Adrenal gland (tissue), 12 donors: ENCODE results near the gene ARL3. TPM values are rescaled to one million over a fixed set of nuclear protein-coding genes. Genes with fewer than 3 reads are reported as not detected.

ENCODE experiments used
- DNase-seq, 7 donors: peaks; one replicate each; pipeline ENCODE4 v3.0.0-alpha.2; 2019 to 2020
- H3K27ac ChIP-seq, 5 donors: fragments of 200-600 bp; sonication (generic) in 4 of 5; 1 replicate in 3 of 5; 2 replicates in 2 of 5; pipeline versions ENCODE4 v1.5.1 to v1.8.0; 2016 to 2020; ENCODE audit warnings: mild to moderate bottlenecking in 1 of 5
- H3K27me3 ChIP-seq: fragments of 200-600 bp; 2 replicates; pipeline ENCODE4 v1.8.0; 2021
- H3K36me3 ChIP-seq, 2 donors: fragments of 200-600 bp; replicated peaks in 1 of 2; 1 replicate in 1 of 2; 2 replicates in 1 of 2; pipeline versions ENCODE4 v1.5.1 to v1.8.0; 2018 to 2022
- H3K4me1 ChIP-seq, 2 donors: fragments of 200-600 bp; replicated peaks in 1 of 2; 1 replicate in 1 of 2; 2 replicates in 1 of 2; pipeline versions ENCODE4 v1.5.1 to v1.8.0; 2018 to 2021
- H3K4me3 ChIP-seq, 4 donors: fragments of 200-600 bp; sonication (generic) in 3 of 4; one replicate each; pipeline ENCODE4 v1.5.1; 2016 to 2018
- H3K9me3 ChIP-seq, 3 donors: fragments of 200-600 bp; sonication (generic) in 1 of 3; replicated peaks in 1 of 3; 1 replicate in 2 of 3; 2 replicates in 1 of 3; pipeline versions ENCODE4 v1.5.1 to v1.8.0; 2016 to 2021
- CTCF ChIP-seq, 6 experiments: fragments of 450-650 bp in 4 of 6; fragments of 200-600 bp in 2 of 6; sonication (generic) in 1 of 6; IDR thresholded peaks; 1 replicate in 5 of 6; 2 replicates in 1 of 6; pipeline versions ENCODE4 v1.5.1 to v1.8.0; 2016 to 2021; ENCODE audit warnings: antibody characterized with exemption in 6 of 6, mild to moderate bottlenecking in 2 of 6, moderate library complexity in 1 of 6
- POLR2A ChIP-seq, 2 donors: fragments of 450-650 bp; IDR thresholded peaks; one replicate each; pipeline ENCODE4 v1.6.1; 2017; ENCODE audit warnings: antibody characterized with exemption in 2 of 2, mild to moderate bottlenecking in 2 of 2, moderate library complexity in 1 of 2
- WGBS, 4 donors: extraction: QIAGEN DNeasy Blood & Tissue Kit in 2 of 4; methylation state at CpG; one replicate each; pipeline versions ENCODE4 v1.1.5 to v1.1.7; 2013 to 2017; 5-methylcytosine and 5-hydroxymethylcytosine counted together
- intact Hi-C, 2 donors: fragments of 100-400 bp; cut with DNase I; formaldehyde crosslinking; loops; one replicate each; pipeline versions ENCODE4 v1.14.1 to v1.15.0; 2022 to 2023
- polyA plus RNA-seq, 3 donors: library from polyadenylated mRNA; stranded (reverse); fragments of 200-250 nt in 2 of 3; fragments of 350-450 nt in 1 of 3; fragmentation: Illumina TruSeq in 1 of 3; extraction: RNeasy Lipid Tissue Mini Kit (QIAGEN cat#74804) in 1 of 3; gene quantifications; one replicate each; pipeline ENCODE4 v1.2.3, GENCODE V29; 2013 to 2014
- total RNA-seq, 9 donors: library from RNA; depleted of rRNA in 4 of 9; stranded (reverse); fragments of >200 nt in 4 of 9; fragments of 120-200 nt in 1 of 9; fragmentation: NEBNext Ultra II Directional in 1 of 9; extraction: Animal tissue kit (Norgen Biotek cat#: 25700) in 1 of 9; gene quantifications; one replicate each; pipeline versions ENCODE4 v1.1.0 to v1.2.4, GENCODE V29; 2013 to 2023
- donor health status: healthy with polysubstance abuse.
- donor health status: Bipolar disorder and iron deficiency.
- donor health status: DM: yes; HTN: yes; CAD: no.
- donor health status: DM: no; HTN: no; CAD: no.
- donor health status: DM: no; HTN: no; CAD: no.
- donor health status: DM: yes; HTN: yes; CAD: no.

Gene ARL3
- total and polyA plus RNA-seq, 12 donors = 4.8 to 20.5 (median 8.8) TPM

- peak overlapping the region in 2 of 5 donors; percentile 58 to 73 for H3K27ac ChIP-seq
- intact Hi-C loops = no loop called here
- 73 to 83% (median 80%) methylated on average over 8 to 9 of the region's 9 CpGs for WGBS, 4 donors
- no peaks in the 10 kb centered on the region for H3K36me3 ChIP-seq
- H3K4me3 ChIP-seq = no peak overlapping the region
- no peaks in the 10 kb centered on the region for H3K9me3 ChIP-seq
- peaks cover 6 to 59% of the 10 kb centered on the region in 2 donors for H3K4me1 ChIP-seq
- TF ChIP-seq CTCF (IDR thresholded peaks at IDR 0.05) (no peak), POLR2A (IDR thresholded peaks at IDR 0.05) (no peak)
- no peak for DNase-seq
- no peaks in the 10 kb centered on the region for H3K27me3 ChIP-seq
Measured at GRCh38 chr10:102678068-102678400, 36.2 kb downstream of the ARL3 start.

- no peaks in the 10 kb centered on the region for H3K36me3 ChIP-seq
- peaks cover 6 to 59% of the 10 kb centered on the region in 2 donors for H3K4me1 ChIP-seq
- 68 to 76% (median 68%) methylated on average over 8 to 9 of the region's 9 CpGs for WGBS, 4 donors
- peak overlapping the region in 2 of 5 donors; percentile 58 to 73 for H3K27ac ChIP-seq
- DNase-seq = no peak
- H3K27me3 ChIP-seq = no peaks in the 10 kb centered on the region
- TF ChIP-seq CTCF (IDR thresholded peaks at IDR 0.05) (no peak), POLR2A (IDR thresholded peaks at IDR 0.05) (no peak)
- intact Hi-C loops = no loop called here
- no peaks in the 10 kb centered on the region for H3K9me3 ChIP-seq
- H3K4me3 ChIP-seq = no peak overlapping the region
Measured at GRCh38 chr10:102677331-102678067, 36.7 kb downstream of the ARL3 start.

GRCh38 chr10:102676534-102677315 lies 37.5 kb downstream of the ARL3 start:
- Histone ChIP-seq H3K4me1 (peaks cover 6 to 59% of the 10 kb centered on the region in 2 donors), H3K9me3 (no peaks in the 10 kb centered on the region), H3K27me3 (no peaks in the 10 kb centered on the region), H3K36me3 (no peaks in the 10 kb centered on the region), H3K4me3 (no peak overlapping the region), H3K27ac (peak overlapping the region in 2 of 5 donors; percentile 58 to 73)
- intact Hi-C loops = no loop called here
- no peak for DNase-seq
- TF ChIP-seq CTCF (IDR thresholded peaks at IDR 0.05) (no peak), POLR2A (IDR thresholded peaks at IDR 0.05) (no peak)
- WGBS, 4 donors = 64 to 78% (median 73%) methylated on average over 7 to 9 of the region's 9 CpGs

GRCh38 chr10:102675666-102676533 lies 38.3 kb downstream of the ARL3 start:
- Histone ChIP-seq H3K9me3 (no peaks in the 10 kb centered on the region), H3K4me1 (peaks cover 6 to 59% of the 10 kb centered on the region in 2 donors)
- intact Hi-C loops = no loop called here

More at GRCh38 chr10:102675666-102676533, 38.3 kb downstream of the ARL3 start:
- Histone ChIP-seq H3K27me3 (no peaks in the 10 kb centered on the region), H3K36me3 (no peaks in the 10 kb centered on the region), H3K4me3 (peak overlapping the region in 1 of 4 donors; percentile 13), H3K27ac (peak overlapping the region in 4 of 5 donors; percentile 3 to 91 (median 66))
- WGBS, 4 donors = 47 to 56% (median 48%) methylated on average over 15 to 16 of the region's 16 CpGs
- TF ChIP-seq CTCF (IDR thresholded peaks at IDR 0.05) (no peak), POLR2A (IDR thresholded peaks at IDR 0.05) (no peak)
- peak in 3 of 7 donors; percentile 53 to 73 (median 57) for DNase-seq
